Measurements from ENCODE around the gene TMEM258. TPM values are rescaled to one million over a fixed set of nuclear protein-coding genes. Genes with fewer than 3 reads are reported as not detected.
A peak's percentile ranks its signal among the peaks of the same experiment; 100 is the strongest.

TMEM258 gene
- total RNA-seq, 3 donors from 2014 or later (not counting 1 experiment from before 2014, with no cell fraction given) = 64.4 to 69.3 (median 66.1) TPM

GRCh38 chr11:61778920-61779650, 13.3 kb downstream of the TMEM258 start:
- no peaks in the 10 kb centered on the region for H3K9me3 ChIP-seq (ENCODE audit: control insufficient read depth, insufficient read depth, low read length)
- 96% methylated on average over 24 of the region's 24 CpGs for WGBS (ENCODE audit: insufficient coverage)
- no peak for TF ChIP-seq CTCF (IDR thresholded peaks at IDR 0.05)
- Mint-ChIP-seq H3K27me3 (ENCODE audit: low read depth in 2 of 2) (no peaks in the 10 kb centered on the region), H3K9me3 (no peaks in the 10 kb centered on the region), H3K4me1 (peaks cover 13 to 28% of the 10 kb centered on the region in 2 donors), H3K36me3 (no peaks in the 10 kb centered on the region), H3K4me3 (no peak overlapping the region), H3K27ac (no peak overlapping the region)
- no peak overlapping the region for H3K4me3 ChIP-seq (ENCODE audit: low read length)
- ATAC-seq = no peak
- H3K27ac ChIP-seq (ENCODE audit: low read length) = no peak overlapping the region
- DNase-seq = no peak
- no peaks in the 10 kb centered on the region for H3K27me3 ChIP-seq (ENCODE audit: control insufficient read depth, insufficient read depth, low read length)
- peaks cover 33% of the 10 kb centered on the region for H3K4me1 ChIP-seq (ENCODE audit: control insufficient read depth, insufficient read depth, low read length)
- H3K36me3 ChIP-seq (ENCODE audit: control insufficient read depth, insufficient read depth, low read length) = no peaks in the 10 kb centered on the region
- intact Hi-C loops (cut with micrococcal nuclease) = no loop called here

- no peak for TF ChIP-seq CTCF (IDR thresholded peaks at IDR 0.05)
- WGBS (ENCODE audit: insufficient coverage) = 88% methylated on average over 11 of the region's 11 CpGs
- no peaks in the 10 kb centered on the region for H3K27me3 ChIP-seq (ENCODE audit: control insufficient read depth, insufficient read depth, low read length)
Measured at GRCh38 chr11:61778357-61778886, 14.0 kb downstream of the TMEM258 start.

GRCh38 chr11:61777234-61778090, 14.9 kb downstream of the TMEM258 start:
- WGBS (ENCODE audit: insufficient coverage) = 26% methylated on average over 67 of the region's 67 CpGs
- Mint-ChIP-seq H3K4me3 (peak overlapping the region; percentile 69), H3K36me3 (no peaks in the 10 kb centered on the region), H3K4me1 (peaks cover 13 to 28% of the 10 kb centered on the region in 2 donors), H3K9me3 (no peaks in the 10 kb centered on the region), H3K27ac (no peak overlapping the region), H3K27me3 (ENCODE audit: low read depth in 2 of 2) (no peaks in the 10 kb centered on the region)
- no peaks in the 10 kb centered on the region for H3K36me3 ChIP-seq (ENCODE audit: control insufficient read depth, insufficient read depth, low read length)
- H3K27ac ChIP-seq (ENCODE audit: low read length) = no peak overlapping the region
- DNase-seq = peak; percentile 64 to 69
- intact Hi-C loops (cut with micrococcal nuclease) = loop anchor here (2.0 kb wide), 1 partner anchor 31 kb away; no protein-coding TSS in a partner anchor
- H3K27me3 ChIP-seq (ENCODE audit: control insufficient read depth, insufficient read depth, low read length) = no peaks in the 10 kb centered on the region
- H3K4me1 ChIP-seq (ENCODE audit: control insufficient read depth, insufficient read depth, low read length) = peaks cover 37% of the 10 kb centered on the region
- peak overlapping the region; percentile 18 for H3K4me3 ChIP-seq (ENCODE audit: low read length)
- no peak for TF ChIP-seq CTCF (IDR thresholded peaks at IDR 0.05)
- ATAC-seq = peak; percentile 68 to 74 (median 73)
- H3K9me3 ChIP-seq (ENCODE audit: control insufficient read depth, insufficient read depth, low read length) = no peaks in the 10 kb centered on the region

More at GRCh38 chr11:61778357-61778886, 14.0 kb downstream of the TMEM258 start:
- Histone ChIP-seq H3K4me1 (ENCODE audit: control insufficient read depth, insufficient read depth, low read length) (peaks cover 33% of the 10 kb centered on the region), H3K27ac (ENCODE audit: low read length) (no peak overlapping the region), H3K9me3 (ENCODE audit: control insufficient read depth, insufficient read depth, low read length) (no peaks in the 10 kb centered on the region), H3K36me3 (ENCODE audit: control insufficient read depth, insufficient read depth, low read length) (no peaks in the 10 kb centered on the region), H3K4me3 (ENCODE audit: low read length) (no peak overlapping the region)
- peak overlapping the region; percentile 17 for H3K4me3 Mint-ChIP-seq
- intact Hi-C loops (cut with micrococcal nuclease) = no loop called here
- peaks cover 13 to 28% of the 10 kb centered on the region in 2 donors for H3K4me1 Mint-ChIP-seq
- no peaks in the 10 kb centered on the region for H3K27me3 Mint-ChIP-seq (ENCODE audit: low read depth in 2 of 2)
- DNase-seq = no peak
- no peaks in the 10 kb centered on the region for H3K36me3 Mint-ChIP-seq
- H3K27ac Mint-ChIP-seq = no peak overlapping the region
- no peaks in the 10 kb centered on the region for H3K9me3 Mint-ChIP-seq
- ATAC-seq = no peak
